ENCODE measurements around the gene PARP8.
A peak's percentile ranks its signal among the peaks of the same experiment; 100 is the strongest.

The PARP8 gene

GRCh38 chr5:50710838-50711237 lies 44.4 kb downstream of the PARP8 start:
- H3K9me3 ChIP-seq (ENCODE audit: severe bottlenecking), result no peaks in the 10 kb centered on the region
- no peaks in the 10 kb centered on the region for H3K27me3 ChIP-seq (ENCODE audit: insufficient read depth, poor library complexity, severe bottlenecking)
- no peak overlapping the region for H3K4me3 ChIP-seq (ENCODE audit: severe bottlenecking)
- no peak for TF ChIP-seq CTCF (IDR thresholded peaks at IDR 0.05; ENCODE audit: poor library complexity, severe bottlenecking)
- DNase-seq (ENCODE audit: low spot score), result no peak
- H3K27ac ChIP-seq (ENCODE audit: poor library complexity, severe bottlenecking), result no peak overlapping the region
- ATAC-seq (ENCODE audit: low read depth), result no peak
- H3K4me1 ChIP-seq (ENCODE audit: insufficient read depth, poor library complexity, severe bottlenecking), result peaks cover 17% of the 10 kb centered on the region
- no peaks in the 10 kb centered on the region for H3K36me3 ChIP-seq (ENCODE audit: low read depth)

GRCh38 chr5:50711280-50711679 lies 44.8 kb downstream of the PARP8 start:
- TF ChIP-seq CTCF (IDR thresholded peaks at IDR 0.05; ENCODE audit: poor library complexity, severe bottlenecking), result no peak
- Histone ChIP-seq H3K9me3 (ENCODE audit: severe bottlenecking) (no peaks in the 10 kb centered on the region), H3K36me3 (ENCODE audit: low read depth) (no peaks in the 10 kb centered on the region), H3K4me1 (ENCODE audit: insufficient read depth, poor library complexity, severe bottlenecking) (peaks cover 17% of the 10 kb centered on the region), H3K27ac (ENCODE audit: poor library complexity, severe bottlenecking) (no peak overlapping the region), H3K4me3 (ENCODE audit: severe bottlenecking) (no peak overlapping the region), H3K27me3 (ENCODE audit: insufficient read depth, poor library complexity, severe bottlenecking) (no peaks in the 10 kb centered on the region)
- ATAC-seq (ENCODE audit: low read depth) (peak; percentile 78), DNase-seq (ENCODE audit: low spot score) (no peak)

- Histone ChIP-seq H3K4me3 (ENCODE audit: severe bottlenecking) (no peak overlapping the region), H3K27me3 (ENCODE audit: insufficient read depth, poor library complexity, severe bottlenecking) (no peaks in the 10 kb centered on the region), H3K9me3 (ENCODE audit: severe bottlenecking) (no peaks in the 10 kb centered on the region), H3K36me3 (ENCODE audit: low read depth) (no peaks in the 10 kb centered on the region), H3K4me1 (ENCODE audit: insufficient read depth, poor library complexity, severe bottlenecking) (peaks cover 17% of the 10 kb centered on the region), H3K27ac (ENCODE audit: poor library complexity, severe bottlenecking) (no peak overlapping the region)
- TF ChIP-seq CTCF (IDR thresholded peaks at IDR 0.05; ENCODE audit: poor library complexity, severe bottlenecking), result no peak
- ATAC-seq (ENCODE audit: low read depth) (no peak), DNase-seq (ENCODE audit: low spot score) (no peak)
Observed at GRCh38 chr5:50712479-50712878, 46.0 kb downstream of the PARP8 start.

- no peak overlapping the region for H3K4me3 ChIP-seq (ENCODE audit: severe bottlenecking)
- DNase-seq (ENCODE audit: low spot score) (no peak), ATAC-seq (ENCODE audit: low read depth) (no peak)
- no peaks in the 10 kb centered on the region for H3K36me3 ChIP-seq (ENCODE audit: low read depth)
- H3K27ac ChIP-seq (ENCODE audit: poor library complexity, severe bottlenecking), result no peak overlapping the region
- H3K9me3 ChIP-seq (ENCODE audit: severe bottlenecking), result no peaks in the 10 kb centered on the region
- peaks cover 10% of the 10 kb centered on the region for H3K4me1 ChIP-seq (ENCODE audit: insufficient read depth, poor library complexity, severe bottlenecking)
- H3K27me3 ChIP-seq (ENCODE audit: insufficient read depth, poor library complexity, severe bottlenecking), result no peaks in the 10 kb centered on the region
- no peak for TF ChIP-seq CTCF (IDR thresholded peaks at IDR 0.05; ENCODE audit: poor library complexity, severe bottlenecking)
Observed at GRCh38 chr5:50715001-50715400, 48.6 kb downstream of the PARP8 start.

- DNase-seq (ENCODE audit: low spot score) (no peak), ATAC-seq (ENCODE audit: low read depth) (no peak)
- Histone ChIP-seq H3K36me3 (ENCODE audit: low read depth) (no peaks in the 10 kb centered on the region), H3K27me3 (ENCODE audit: insufficient read depth, poor library complexity, severe bottlenecking) (no peaks in the 10 kb centered on the region), H3K27ac (ENCODE audit: poor library complexity, severe bottlenecking) (no peak overlapping the region), H3K4me1 (ENCODE audit: insufficient read depth, poor library complexity, severe bottlenecking) (peaks cover under 1% of the 10 kb centered on the region), H3K9me3 (ENCODE audit: severe bottlenecking) (no peaks in the 10 kb centered on the region), H3K4me3 (ENCODE audit: severe bottlenecking) (no peak overlapping the region)
- no peak for TF ChIP-seq CTCF (IDR thresholded peaks at IDR 0.05; ENCODE audit: poor library complexity, severe bottlenecking)
Observed at GRCh38 chr5:50716134-50716533, 49.7 kb downstream of the PARP8 start.
